ENCODE data around the gene NPC1L1. TPM values are rescaled to one million over a fixed set of nuclear protein-coding genes. Genes with fewer than 3 reads are reported as not detected.

NPC1L1 gene
- total RNA-seq, 1 experiment from 2014 or later = 0.04 TPM

DNA sequence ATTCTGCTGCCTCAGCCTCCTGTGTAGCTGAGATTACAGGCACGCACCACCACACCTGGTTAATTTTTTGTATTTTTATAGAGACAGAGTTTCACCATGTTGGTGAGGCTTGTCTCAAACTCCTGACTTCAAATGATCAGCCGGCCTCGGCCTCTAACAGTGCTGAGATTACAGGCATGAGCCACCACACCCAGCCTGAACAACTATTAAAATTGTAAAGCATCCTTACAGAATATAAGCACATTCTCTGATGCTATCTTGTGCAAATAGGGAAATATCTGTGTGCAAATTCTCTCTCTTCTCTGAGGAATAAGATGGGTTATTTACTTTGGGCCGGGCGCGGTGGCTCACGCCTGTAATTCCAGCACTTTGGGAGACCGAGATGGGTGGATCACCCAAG, 63.2 kb downstream of the NPC1L1 start:
- CTCF ChIA-PET = no interaction called here
- Histone ChIP-seq H3K27me3 (ENCODE audit: low read length) (no peaks in the 10 kb centered on the region), H3K4me3 (ENCODE audit: low read length) (no peak overlapping the region), H3K36me3 (ENCODE audit: low read depth, low read length) (peaks cover 47% of the 10 kb centered on the region), H3K4me2 (ENCODE audit: low read length) (no peak overlapping the region), H4K20me1 (ENCODE audit: low read length) (no peaks in the 10 kb centered on the region), H3K9me2 (replicated peaks; ENCODE audit: low read length) (no peaks in the 10 kb centered on the region), H3K27ac (ENCODE audit: low read length) (no peak overlapping the region), H3K9ac (ENCODE audit: low read length) (no peak overlapping the region), H3K9me3 (ENCODE audit: low read length) (no peaks in the 10 kb centered on the region), H3F3A (ENCODE audit: low read length, unreplicated experiment) (no peaks in the 10 kb centered on the region), H3K79me2 (ENCODE audit: low read length) (peaks cover 53% of the 10 kb centered on the region), H3K4me1 (ENCODE audit: insufficient read depth, low read length) (peaks cover 20% of the 10 kb centered on the region), H2AFZ (ENCODE audit: low read length) (no peak overlapping the region)
- POLR2A ChIA-PET (ENCODE audit: unreplicated experiment) = no interaction called here
- TF ChIP-seq, protein P1, sequence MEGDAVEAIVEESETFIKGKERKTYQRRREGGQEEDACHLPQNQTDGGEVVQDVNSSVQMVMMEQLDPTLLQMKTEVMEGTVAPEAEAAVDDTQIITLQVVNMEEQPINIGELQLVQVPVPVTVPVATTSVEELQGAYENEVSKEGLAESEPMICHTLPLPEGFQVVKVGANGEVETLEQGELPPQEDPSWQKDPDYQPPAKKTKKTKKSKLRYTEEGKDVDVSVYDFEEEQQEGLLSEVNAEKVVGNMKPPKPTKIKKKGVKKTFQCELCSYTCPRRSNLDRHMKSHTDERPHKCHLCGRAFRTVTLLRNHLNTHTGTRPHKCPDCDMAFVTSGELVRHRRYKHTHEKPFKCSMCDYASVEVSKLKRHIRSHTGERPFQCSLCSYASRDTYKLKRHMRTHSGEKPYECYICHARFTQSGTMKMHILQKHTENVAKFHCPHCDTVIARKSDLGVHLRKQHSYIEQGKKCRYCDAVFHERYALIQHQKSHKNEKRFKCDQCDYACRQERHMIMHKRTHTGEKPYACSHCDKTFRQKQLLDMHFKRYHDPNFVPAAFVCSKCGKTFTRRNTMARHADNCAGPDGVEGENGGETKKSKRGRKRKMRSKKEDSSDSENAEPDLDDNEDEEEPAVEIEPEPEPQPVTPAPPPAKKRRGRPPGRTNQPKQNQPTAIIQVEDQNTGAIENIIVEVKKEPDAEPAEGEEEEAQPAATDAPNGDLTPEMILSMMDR (conservative IDR thresholded peaks at IDR 0.05; ENCODE audit: low read depth, low read length) = no peak
- TF ChIP-seq EZH2phosphoT487 (IDR thresholded peaks at IDR 0.05; ENCODE audit: borderline replicate concordance, low read length) (no peak), EZH2 (IDR thresholded peaks at IDR 0.05; ENCODE audit: low read length, unreplicated experiment) (no peak)
- ATAC-seq (peak; percentile 25), DNase-seq (no peak)
- no TSS peak for BruUV-seq (replicated peaks)
- intact Hi-C loops (cut with micrococcal nuclease) = loop anchor here (1.0 to 10.0 kb wide), 4 partner anchors 103 to 264 kb away; no protein-coding TSS in a partner anchor

DNA sequence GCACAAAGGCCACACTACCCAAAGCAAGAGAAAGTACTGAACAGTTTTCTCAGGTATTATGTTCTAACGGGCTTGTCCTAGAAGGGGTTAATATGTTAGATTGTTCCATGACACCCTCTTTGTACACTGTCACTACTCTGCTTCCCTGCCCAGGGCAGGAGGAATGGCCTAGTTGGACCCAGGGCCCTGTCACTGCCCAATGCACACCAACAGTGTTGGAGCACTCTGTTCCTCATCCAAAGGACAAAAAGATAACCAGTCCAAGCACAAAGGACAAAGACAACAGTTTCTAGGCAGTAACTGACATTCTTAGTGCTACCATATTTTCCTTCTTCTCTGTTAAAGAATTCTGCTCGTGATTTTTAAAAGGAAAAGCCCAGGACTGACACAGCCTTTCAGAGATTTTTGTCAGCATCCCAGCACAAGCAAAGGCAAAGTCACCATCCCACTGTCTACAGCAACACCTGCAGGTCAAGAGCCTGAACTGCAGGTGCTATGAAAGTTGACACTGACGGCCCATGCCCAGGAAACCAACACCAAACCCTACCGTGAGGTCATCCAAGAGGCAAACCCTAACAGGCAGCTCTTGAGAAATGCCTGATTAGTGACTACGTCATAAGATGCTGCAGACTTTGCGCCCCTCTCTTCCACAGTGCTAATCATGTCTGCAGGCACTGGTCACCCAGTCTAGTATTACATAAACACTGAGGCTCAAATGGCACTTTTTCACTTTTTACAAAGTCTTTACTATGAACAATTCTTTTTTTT, 63.9 kb downstream of the NPC1L1 start:
- intact Hi-C loops (cut with micrococcal nuclease) = loop anchor here (1.0 to 10.0 kb wide), 4 partner anchors 102 to 263 kb away; no protein-coding TSS in a partner anchor
- ChIA-PET CTCF (interaction anchor here (0.7 kb wide), 1 partner anchor 82 kb away, joined by 7 read pairs; no protein-coding TSS in a partner anchor), POLR2A (ENCODE audit: unreplicated experiment) (no interaction called here)
- Histone ChIP-seq H3K4me3 (ENCODE audit: low read length) (no peak overlapping the region), H4K20me1 (ENCODE audit: low read length) (no peaks in the 10 kb centered on the region), H3K9me3 (ENCODE audit: low read length) (no peaks in the 10 kb centered on the region), H3K27me3 (ENCODE audit: low read length) (no peaks in the 10 kb centered on the region), H3K9me2 (replicated peaks; ENCODE audit: low read length) (no peaks in the 10 kb centered on the region), H3K79me2 (ENCODE audit: low read length) (peaks cover 53% of the 10 kb centered on the region), H3K4me2 (ENCODE audit: low read length) (no peak overlapping the region), H3K4me1 (ENCODE audit: insufficient read depth, low read length) (peaks cover 26% of the 10 kb centered on the region), H3K36me3 (ENCODE audit: low read depth, low read length) (peaks cover 44% of the 10 kb centered on the region), H2AFZ (ENCODE audit: low read length) (no peak overlapping the region), H3F3A (ENCODE audit: low read length, unreplicated experiment) (no peaks in the 10 kb centered on the region), H3K9ac (ENCODE audit: low read length) (no peak overlapping the region), H3K27ac (ENCODE audit: low read length) (no peak overlapping the region)
- ATAC-seq (peak; percentile 77), DNase-seq (peak; percentile 83)
- TF ChIP-seq EZH2phosphoT487 (IDR thresholded peaks at IDR 0.05; ENCODE audit: borderline replicate concordance, low read length) (no peak), EZH2 (IDR thresholded peaks at IDR 0.05; ENCODE audit: low read length, unreplicated experiment) (no peak)
- TF ChIP-seq, protein P1 (conservative IDR thresholded peaks at IDR 0.05; ENCODE audit: low read depth, low read length) = peak; percentile 92
- no TSS peak for BruUV-seq (replicated peaks)

DNA sequence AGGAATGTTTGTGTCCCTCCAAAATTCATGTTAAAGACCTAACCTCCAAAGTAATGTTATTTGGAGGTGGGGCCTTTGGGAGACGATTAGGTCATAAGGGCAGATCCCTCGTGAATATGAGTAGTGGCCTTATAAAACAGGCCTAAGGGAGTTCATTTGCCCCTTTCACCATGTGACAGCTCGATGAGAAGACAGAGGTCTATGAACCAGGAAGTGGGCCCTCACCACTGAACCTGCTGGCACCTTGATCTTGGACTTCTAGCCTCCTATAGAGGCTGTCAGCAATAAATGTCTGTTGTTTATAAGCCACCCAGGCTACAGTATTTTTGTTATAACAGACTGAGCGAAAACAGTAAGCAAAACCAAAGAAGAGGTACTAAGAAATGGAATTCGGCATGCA, 64.8 kb downstream of the NPC1L1 start:
- Histone ChIP-seq H3F3A (ENCODE audit: low read length, unreplicated experiment) (no peaks in the 10 kb centered on the region), H3K4me2 (ENCODE audit: low read length) (no peak overlapping the region), H3K4me3 (ENCODE audit: low read length) (no peak overlapping the region), H3K9me3 (ENCODE audit: low read length) (no peaks in the 10 kb centered on the region), H3K36me3 (ENCODE audit: low read depth, low read length) (peaks cover 43% of the 10 kb centered on the region), H3K9me2 (replicated peaks; ENCODE audit: low read length) (no peaks in the 10 kb centered on the region), H3K4me1 (ENCODE audit: insufficient read depth, low read length) (peaks cover 26% of the 10 kb centered on the region), H2AFZ (ENCODE audit: low read length) (no peak overlapping the region), H3K79me2 (ENCODE audit: low read length) (peaks cover 53% of the 10 kb centered on the region), H3K9ac (ENCODE audit: low read length) (no peak overlapping the region), H3K27me3 (ENCODE audit: low read length) (no peaks in the 10 kb centered on the region), H3K27ac (ENCODE audit: low read length) (no peak overlapping the region), H4K20me1 (ENCODE audit: low read length) (peaks cover 4% of the 10 kb centered on the region; the same call in 1 of the 2 replicates)
- ChIA-PET CTCF (no interaction called here), POLR2A (ENCODE audit: unreplicated experiment) (no interaction called here)
- no TSS peak for BruUV-seq (replicated peaks)
- ATAC-seq (no peak), DNase-seq (no peak)
- intact Hi-C loops (cut with micrococcal nuclease) = loop anchor here (10.0 kb wide), 1 partner anchor 102 kb away; no protein-coding TSS in a partner anchor
- TF ChIP-seq EZH2 (IDR thresholded peaks at IDR 0.05; ENCODE audit: low read length, unreplicated experiment) (no peak), EZH2phosphoT487 (IDR thresholded peaks at IDR 0.05; ENCODE audit: borderline replicate concordance, low read length) (no peak)
- TF ChIP-seq, protein P1 (conservative IDR thresholded peaks at IDR 0.05; ENCODE audit: low read depth, low read length) = no peak
